Large intestine (tissue), 12 donors: Measurements from ENCODE around the gene CHRND. TPM values are rescaled to one million over a fixed set of nuclear protein-coding genes. Genes with fewer than 3 reads are reported as not detected.

Source experiments
- DNase-seq, 2 donors: peaks; one replicate each; pipeline versions ENCODE4 v3.0.0 to v3.0.0-alpha.2; 2013
- H3K27ac ChIP-seq: one replicate; pipeline ENCODE4 v1.5.1; 2013; ENCODE audit warnings: low read length
- H3K27me3 ChIP-seq: 2 replicates; pipeline ENCODE4 v1.6.1; 2013; ENCODE audit warnings: low read length; ENCODE audit not compliant: control insufficient read depth, insufficient read depth
- H3K36me3 ChIP-seq: 2 replicates; pipeline ENCODE4 v1.6.1; 2013; ENCODE audit warnings: low read length; ENCODE audit not compliant: control insufficient read depth, insufficient read depth
- H3K4me1 ChIP-seq: one replicate; pipeline ENCODE4 v1.6.1; 2013; ENCODE audit warnings: low read length; ENCODE audit not compliant: control insufficient read depth, insufficient read depth
- H3K4me3 ChIP-seq: one replicate; pipeline ENCODE4 v1.5.1; 2013; ENCODE audit warnings: low read length
- H3K9me3 ChIP-seq: one replicate; pipeline ENCODE4 v1.6.1; 2013; ENCODE audit warnings: mild to moderate bottlenecking, low read depth, low read length, moderate library complexity; ENCODE audit not compliant: control insufficient read depth
- WGBS: methylation state at CpG from one replicate; pipeline ENCODE4 v1.1.5; 2013; ENCODE audit warnings: low lambda C conversion rate; ENCODE audit not compliant: insufficient coverage; 5-methylcytosine and 5-hydroxymethylcytosine counted together
- long read RNA-seq, 11 donors: transcript quantifications; one replicate each; lab custom pipeline, GENCODE V29; 2026
- polyA plus RNA-seq: library from polyadenylated mRNA; unstranded; fragments of 120-200 nt; gene quantifications from one replicate; pipeline ENCODE4 v1.2.1, GENCODE V29; 2013

The CHRND gene
- polyA plus RNA-seq, result 0.27 TPM
- long read RNA-seq, donor 1, result 0 reads
- long read RNA-seq, donor 2, result 0 reads
- long read RNA-seq, donor 3, result 0 reads
- long read RNA-seq, donor 4, result 0 reads
- long read RNA-seq, donor 5, result 0 reads
- long read RNA-seq, donor 6, result 0 reads
- long read RNA-seq, donor 7, result 0 reads
- long read RNA-seq, donor 8, result 0 reads
- long read RNA-seq, donor 9, result 0 reads
- long read RNA-seq, donor 10, result 0 reads
- long read RNA-seq, donor 11, result 0 reads

DNA sequence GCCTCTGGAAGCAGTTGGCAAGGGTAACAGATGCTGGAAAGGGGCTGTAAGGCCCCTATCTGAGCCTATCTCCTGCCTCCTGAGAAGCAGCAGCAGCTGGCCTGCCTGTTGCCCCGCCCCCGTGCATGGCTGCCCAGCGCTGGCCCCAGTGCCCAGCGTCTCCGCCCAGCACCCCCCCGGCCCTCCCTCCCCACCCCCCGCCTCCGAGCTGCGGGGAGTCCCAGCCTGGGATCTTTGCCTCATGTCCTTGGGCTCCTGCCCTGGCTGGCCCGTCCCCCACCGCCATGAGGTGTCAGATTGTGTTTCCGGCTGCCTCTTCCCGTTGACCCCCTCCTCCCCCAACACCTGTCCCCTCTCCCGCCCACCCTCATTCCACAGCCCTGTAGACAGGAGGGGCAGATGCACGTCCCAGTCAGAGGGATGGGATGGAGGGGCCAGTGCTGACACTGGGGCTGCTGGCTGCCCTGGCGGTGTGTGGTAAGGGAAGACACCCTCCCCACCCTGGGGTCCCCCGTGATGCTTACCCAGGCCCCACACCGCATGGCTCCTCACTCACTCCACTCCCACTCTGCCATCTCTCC lies at the start of gene CHRND:
TSS of gene CHRND (plus strand) at position 370 of the 581 bp plus-strand sequence. CDS start at position 426, 56 bp downstream.
- H3K27ac ChIP-seq, result no peak within 1 kb of the TSS
- peaks cover 12% of the 10 kb centered on the region for H3K9me3 ChIP-seq
- no peak for DNase-seq
- WGBS, result no CpG with 5 or more reads among the region's 18 CpGs
- no peak within 1 kb of the TSS for H3K4me3 ChIP-seq
- peaks cover 5% of the 10 kb centered on the region for H3K4me1 ChIP-seq
- peaks cover 51% of the 10 kb centered on the region for H3K27me3 ChIP-seq
- H3K36me3 ChIP-seq, result no peaks in the 10 kb centered on the region

DNA sequence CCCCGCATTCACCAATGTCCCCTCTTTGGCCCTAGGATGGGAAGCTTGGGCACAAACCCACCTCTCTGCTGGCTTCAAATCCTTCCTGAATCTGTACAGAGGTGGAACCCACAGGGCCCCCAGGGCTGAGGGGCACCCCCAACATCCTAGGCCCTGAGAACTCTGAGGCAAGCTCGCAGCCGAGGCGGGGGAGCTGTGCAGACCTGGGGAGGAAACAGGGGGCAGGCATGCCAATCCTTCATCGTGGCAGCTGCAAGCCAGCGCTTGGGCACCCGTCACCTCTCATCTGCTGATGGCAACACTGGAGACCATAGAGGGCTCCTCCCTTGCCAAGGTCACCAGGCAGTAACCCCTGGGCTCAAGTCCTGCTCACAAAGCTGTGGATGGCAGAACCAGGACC lies 49.2 kb upstream of the CHRND start:
- no peak for DNase-seq
- Histone ChIP-seq H3K36me3 (no peaks in the 10 kb centered on the region), H3K27ac (no peak overlapping the region), H3K4me3 (no peak overlapping the region), H3K27me3 (peaks cover 30% of the 10 kb centered on the region), H3K4me1 (no peaks in the 10 kb centered on the region), H3K9me3 (no peaks in the 10 kb centered on the region)
- no CpG with 5 or more reads among the region's 7 CpGs for WGBS

DNA sequence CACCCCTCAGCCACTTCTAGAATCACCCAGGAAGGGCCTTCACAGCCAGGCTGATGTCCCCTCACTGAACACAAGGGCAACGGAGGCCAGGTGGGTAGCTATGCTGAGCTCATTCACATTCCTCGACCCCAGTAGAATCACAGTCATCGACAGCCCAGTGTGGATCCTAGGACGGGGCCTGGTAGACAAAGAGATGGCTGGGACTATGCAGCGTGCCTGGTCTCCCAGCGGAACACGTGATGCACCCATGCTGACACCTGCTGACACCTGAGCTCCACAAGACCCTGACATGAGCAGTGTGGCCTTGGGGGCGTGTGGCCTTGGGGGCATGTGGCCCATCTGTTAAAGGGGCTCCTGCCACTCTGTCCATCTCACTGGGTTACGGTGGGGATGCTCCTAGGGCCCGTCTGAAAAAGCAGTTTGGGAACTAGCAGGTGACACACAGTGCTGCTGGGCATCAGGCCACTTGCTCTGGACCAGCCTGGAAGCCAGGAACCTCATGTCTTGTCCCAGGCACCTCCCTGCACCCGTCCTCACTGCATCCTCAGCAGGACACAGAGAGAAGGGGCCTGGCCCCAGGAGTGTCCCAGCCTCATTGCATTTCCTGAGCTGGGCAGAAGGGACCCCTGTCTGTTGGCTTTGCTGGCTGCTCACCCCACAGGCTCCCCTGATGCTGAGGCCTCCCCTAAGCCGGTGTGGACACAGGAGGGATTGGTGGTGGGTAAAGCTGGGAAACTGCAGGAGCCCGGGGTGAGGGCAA lies 48.0 kb upstream of the CHRND start:
- Histone ChIP-seq H3K36me3 (no peaks in the 10 kb centered on the region), H3K4me3 (no peak overlapping the region), H3K4me1 (no peaks in the 10 kb centered on the region), H3K27ac (no peak overlapping the region), H3K9me3 (no peaks in the 10 kb centered on the region), H3K27me3 (peaks cover 29% of the 10 kb centered on the region)
- DNase-seq, result no peak
- WGBS, result no CpG with 5 or more reads among the region's 13 CpGs

DNA sequence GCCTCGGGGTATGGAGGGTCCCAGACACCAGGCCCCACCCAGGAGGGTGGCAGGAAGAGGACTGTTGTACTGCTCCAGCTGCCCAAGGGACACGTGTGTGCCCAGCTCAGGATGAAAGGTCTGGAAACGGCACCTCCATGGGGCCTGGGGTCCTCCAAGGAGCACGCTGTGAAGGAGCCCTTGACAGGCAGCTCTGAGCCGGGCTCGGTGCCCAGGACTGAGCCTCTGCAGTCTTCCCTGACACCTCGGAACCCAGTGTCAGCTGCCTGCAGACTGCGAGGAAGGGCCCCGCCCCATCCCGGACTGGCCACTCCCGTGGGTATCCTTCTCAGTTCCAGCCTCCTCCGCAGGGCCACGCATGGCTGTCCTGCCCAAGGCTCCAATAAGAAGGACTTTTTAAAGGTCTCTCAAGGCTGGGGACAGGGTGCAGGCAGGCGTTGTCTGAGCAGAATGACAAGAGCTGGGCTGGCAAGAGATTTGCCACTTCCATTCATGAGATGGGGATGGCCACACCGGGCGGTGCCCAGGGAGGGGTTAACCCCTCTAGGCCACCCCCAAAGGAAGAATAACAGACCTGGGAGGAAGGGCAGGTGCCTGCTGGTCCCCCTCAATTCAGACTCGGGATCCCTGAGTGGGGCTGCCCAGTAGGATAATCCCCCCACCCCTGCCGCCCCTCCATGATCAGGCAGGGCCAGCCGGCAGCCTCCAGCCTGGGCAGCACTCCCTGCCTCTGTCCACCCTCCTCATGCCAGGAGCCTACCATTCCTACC lies 47.2 kb upstream of the CHRND start:
- no peak overlapping the region for H3K4me3 ChIP-seq
- H3K36me3 ChIP-seq, result no peaks in the 10 kb centered on the region
- H3K9me3 ChIP-seq, result no peaks in the 10 kb centered on the region
- no peak overlapping the region for H3K27ac ChIP-seq
- peaks cover 25% of the 10 kb centered on the region for H3K27me3 ChIP-seq
- no CpG with 5 or more reads among the region's 19 CpGs for WGBS
- H3K4me1 ChIP-seq, result no peaks in the 10 kb centered on the region
- no peak for DNase-seq

DNA sequence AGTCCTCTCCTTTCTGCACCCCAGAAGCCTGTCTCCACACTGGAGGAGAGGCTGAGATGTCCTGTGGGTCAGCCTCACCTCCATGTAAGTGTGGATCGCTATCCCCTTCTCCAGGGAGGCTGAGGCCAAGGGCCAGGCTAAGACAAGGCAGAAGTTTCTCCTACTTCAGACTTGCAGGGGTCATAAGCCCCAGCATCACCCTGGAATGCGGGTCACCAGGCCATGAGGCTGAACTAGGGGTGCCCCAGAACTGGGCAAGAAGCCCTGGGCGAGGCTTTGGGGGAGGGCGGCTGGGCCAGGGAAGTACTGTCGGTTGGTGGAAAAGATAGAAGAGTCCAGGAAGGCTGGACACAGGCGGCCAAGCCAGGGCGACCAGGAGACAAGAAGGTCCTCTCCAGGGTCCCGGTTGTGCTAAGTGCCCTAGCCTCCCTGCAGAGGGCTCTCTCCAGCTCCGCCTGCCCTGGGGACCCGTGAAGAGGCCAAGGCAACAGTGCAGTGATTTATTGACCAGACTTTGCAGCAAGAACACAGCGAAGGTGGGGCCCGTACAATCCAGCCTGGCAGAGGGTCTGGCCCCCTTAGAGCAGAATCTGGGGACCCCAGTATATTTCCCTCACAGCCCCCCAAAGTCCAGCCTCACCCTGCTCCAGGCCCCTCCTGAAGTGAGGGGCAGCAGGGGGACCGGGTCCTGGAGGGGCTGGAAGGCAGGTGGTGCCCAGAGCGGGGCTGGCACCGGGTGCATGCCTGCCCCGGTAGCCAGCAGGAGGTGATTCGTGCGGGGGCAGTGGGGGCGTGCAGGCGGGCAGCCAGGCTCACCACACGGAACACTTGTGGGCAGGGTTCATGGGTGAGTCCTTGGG lies 46.4 kb upstream of the CHRND start:
- no peak overlapping the region for H3K4me3 ChIP-seq
- peaks cover 27% of the 10 kb centered on the region for H3K27me3 ChIP-seq
- no peaks in the 10 kb centered on the region for H3K36me3 ChIP-seq
- no peak overlapping the region for H3K27ac ChIP-seq
- H3K9me3 ChIP-seq, result no peaks in the 10 kb centered on the region
- DNase-seq, result peak in 1 of 2 donors; percentile 22
- no CpG with 5 or more reads among the region's 21 CpGs for WGBS
- H3K4me1 ChIP-seq, result no peaks in the 10 kb centered on the region

DNA sequence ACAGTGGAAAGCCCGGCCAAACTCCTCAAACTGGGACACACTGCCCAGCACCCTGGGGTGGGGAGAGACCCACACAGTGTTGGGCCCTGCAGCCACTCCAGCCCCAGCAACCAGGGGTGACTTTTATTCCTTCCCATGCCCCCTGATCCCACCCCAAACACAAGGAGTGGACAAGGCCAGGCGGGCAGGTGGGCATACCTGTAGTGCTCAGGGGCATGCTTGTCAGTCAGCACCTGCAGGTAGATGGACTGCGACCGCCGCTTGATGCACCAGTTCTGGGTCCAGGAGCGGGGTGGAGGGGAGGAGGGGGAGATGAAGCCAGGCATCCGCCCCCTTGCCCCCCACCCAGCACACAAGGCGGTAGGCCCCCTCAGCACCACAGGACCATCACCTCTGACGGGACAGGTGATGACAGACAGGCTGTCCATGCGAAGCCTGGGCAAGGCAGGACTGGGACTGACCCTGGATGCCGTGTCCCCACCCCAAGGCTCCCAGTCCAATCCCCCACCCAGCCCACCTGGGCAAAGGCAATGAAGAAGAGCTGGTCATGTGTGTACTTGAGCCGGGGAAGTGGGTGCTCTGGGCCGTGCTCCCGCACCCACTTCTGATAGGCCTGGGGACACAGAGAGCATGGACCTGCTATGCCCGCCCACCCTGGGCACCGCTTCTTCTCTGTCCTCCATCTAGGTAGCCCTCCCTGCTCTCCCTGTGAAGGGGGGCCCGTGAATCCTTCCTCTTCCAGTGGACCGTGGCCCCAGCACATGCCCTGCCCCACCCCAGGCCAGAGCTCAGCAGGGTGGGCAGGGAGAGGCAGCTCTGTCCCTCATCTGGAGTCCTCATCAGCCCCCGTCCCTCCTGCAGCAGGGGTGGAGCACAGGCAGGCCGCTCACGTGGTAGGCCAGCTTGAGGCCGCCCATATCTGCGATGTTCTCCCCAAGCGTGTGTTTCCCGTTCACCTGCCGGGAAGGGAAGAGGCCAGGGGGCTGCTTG lies 45.5 kb upstream of the CHRND start:
- WGBS, result no CpG with 5 or more reads among the region's 26 CpGs
- H3K36me3 ChIP-seq, result no peaks in the 10 kb centered on the region

DNA sequence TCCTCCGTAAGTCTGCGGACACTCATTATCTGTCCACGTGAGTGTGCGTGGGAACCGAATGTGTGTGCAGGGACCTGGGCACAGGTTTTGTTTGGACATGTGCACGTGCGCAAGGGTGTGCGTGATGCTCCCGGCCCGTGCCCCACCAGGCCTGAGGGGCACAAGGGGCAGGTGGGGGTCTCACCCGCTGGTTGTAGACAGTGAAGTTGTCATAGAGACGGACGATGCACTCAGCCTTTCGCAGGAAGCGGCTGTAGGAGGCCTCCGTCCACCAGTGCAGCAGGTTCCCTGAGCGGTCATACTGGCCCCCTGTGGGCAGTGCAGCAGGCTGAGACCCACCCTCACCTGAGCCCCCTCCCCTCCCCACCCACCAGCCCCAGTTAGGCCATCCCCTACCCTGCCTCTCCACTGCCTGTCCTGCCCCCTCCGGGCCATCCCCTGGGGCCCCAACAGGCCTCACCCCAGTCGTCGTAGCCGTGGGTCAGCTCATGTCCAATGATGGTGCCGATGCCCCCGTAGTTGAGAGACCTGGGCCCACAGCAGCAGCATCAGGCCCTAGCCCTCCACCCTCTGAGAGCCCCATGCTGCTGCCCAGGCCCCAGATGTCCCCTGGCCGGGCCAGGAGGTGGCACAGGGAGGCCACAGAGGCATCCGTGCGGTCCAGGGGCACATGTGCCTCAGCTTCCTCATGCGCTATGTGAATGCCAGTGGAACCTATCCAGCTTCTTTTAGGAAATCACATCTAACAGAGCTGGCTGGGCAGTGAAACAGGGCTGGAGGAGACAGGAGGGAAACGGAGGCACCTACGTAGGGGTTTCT lies 44.4 kb upstream of the CHRND start:
- H3K36me3 ChIP-seq, result no peaks in the 10 kb centered on the region
- no peak overlapping the region for H3K4me3 ChIP-seq
- no peak for DNase-seq
- WGBS, result no CpG with 5 or more reads among the region's 29 CpGs
- H3K27me3 ChIP-seq, result peaks cover 42% of the 10 kb centered on the region
- no peaks in the 10 kb centered on the region for H3K9me3 ChIP-seq
- no peak overlapping the region for H3K27ac ChIP-seq
- H3K4me1 ChIP-seq, result peaks cover 3% of the 10 kb centered on the region

More for the DNA sequence above, 45.5 kb upstream of the CHRND start:
- Histone ChIP-seq H3K27ac (no peak overlapping the region), H3K9me3 (no peaks in the 10 kb centered on the region), H3K27me3 (peaks cover 33% of the 10 kb centered on the region), H3K4me1 (peaks cover 2% of the 10 kb centered on the region), H3K4me3 (no peak overlapping the region)
- no peak for DNase-seq

DNA sequence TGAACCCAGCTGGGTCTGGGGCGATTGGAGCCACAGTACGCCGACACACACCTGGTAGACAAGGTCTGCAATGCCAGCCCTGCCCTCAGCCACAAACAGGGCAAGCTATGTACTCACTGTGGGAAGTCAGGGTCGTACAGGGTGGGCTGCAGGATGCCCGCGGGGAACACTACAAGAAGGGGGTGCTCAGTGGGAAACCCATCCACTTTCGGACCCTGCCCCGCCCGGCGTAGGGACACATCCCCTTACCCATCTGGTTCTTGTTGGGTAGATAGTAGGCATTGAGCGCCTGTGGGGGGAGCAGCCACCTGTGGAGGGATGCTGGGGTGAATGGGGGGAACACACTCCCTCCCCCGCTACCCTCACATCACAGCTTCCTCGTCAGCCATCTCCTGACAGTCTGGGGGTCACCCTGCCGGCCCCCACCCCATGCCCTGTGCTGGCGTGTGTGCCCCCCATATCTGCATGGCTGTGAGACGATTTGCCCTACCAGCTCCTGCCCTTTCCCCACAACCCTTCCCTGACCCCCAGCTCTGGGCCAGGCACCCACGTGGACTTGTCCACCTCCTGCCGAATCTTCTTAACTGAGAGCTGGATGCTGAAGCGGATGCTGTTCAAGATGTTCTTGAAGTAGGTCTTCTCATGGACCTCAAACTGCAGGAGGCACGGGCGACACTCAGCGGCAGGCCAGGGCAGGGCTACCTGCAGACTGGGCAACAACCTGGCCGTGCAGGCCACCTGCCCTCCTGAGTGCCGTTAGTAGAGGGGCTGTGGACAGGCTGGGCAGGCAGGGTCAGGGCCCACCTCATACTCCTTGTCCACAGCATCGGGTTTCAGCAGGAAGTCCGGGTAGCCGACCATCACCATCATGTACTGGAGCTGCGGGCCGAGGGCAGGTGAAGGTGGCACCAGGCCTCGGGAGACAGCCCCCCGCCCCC lies 43.4 kb upstream of the CHRND start:
- no peaks in the 10 kb centered on the region for H3K36me3 ChIP-seq
- H3K4me1 ChIP-seq, result peaks cover 9% of the 10 kb centered on the region
- no peak for DNase-seq
- no peak overlapping the region for H3K4me3 ChIP-seq
- H3K9me3 ChIP-seq, result peaks cover 3% of the 10 kb centered on the region
- WGBS, result no CpG with 5 or more reads among the region's 31 CpGs
- no peak overlapping the region for H3K27ac ChIP-seq
- peaks cover 50% of the 10 kb centered on the region for H3K27me3 ChIP-seq
